ENCODE measurements around the gene NAA40.

Gene NAA40

DNA sequence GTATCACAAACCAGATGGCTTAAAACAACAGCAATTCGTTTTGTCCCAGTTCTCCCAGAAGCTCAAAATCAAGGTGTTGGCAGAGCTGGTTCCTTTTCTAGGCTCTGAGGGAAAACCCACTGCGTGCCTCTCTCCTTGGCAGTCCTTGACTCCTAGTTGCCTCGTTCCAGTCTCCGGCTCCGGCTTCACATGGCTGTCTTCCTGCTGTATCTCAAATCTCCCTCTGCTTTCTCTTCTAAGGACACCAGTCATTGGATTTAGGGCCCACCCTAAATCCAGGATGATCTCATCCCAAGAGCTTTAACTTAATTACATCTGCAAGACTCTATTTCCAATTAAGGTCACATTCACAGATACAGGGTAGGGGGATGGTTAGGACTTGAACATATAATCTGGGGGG is 9.2 kb upstream of the NAA40 start:
- H3K4me3 ChIP-seq (ENCODE audit: low read depth, low read length), result no peak overlapping the region
- no peak for TF ChIP-seq CTCF (IDR thresholded peaks at IDR 0.05; ENCODE audit: low read depth, low read length)
- H3K4me1 ChIP-seq, result no peaks in the 10 kb centered on the region; the same call in 1 of the 2 replicates

DNA sequence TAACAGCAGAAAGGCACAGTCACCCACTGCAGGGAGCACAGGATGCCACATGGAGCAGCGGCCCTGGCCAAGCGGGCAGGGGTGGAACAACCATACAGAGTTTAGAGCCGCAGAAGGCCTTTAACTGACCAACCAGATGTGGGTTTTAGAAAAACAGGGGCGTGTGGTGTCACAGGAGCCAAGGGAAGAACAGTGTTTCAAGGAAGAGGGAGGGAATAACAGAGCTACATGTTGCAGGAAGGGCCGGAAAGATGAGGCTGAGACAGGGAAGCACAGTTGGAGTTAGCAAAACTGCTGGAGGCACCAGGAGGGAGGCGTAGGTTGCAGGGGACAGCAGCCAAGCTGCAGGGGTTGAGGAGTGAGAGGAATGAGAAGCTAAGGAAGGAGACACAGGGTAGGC is 7.8 kb upstream of the NAA40 start:
- no peak for TF ChIP-seq CTCF (IDR thresholded peaks at IDR 0.05; ENCODE audit: low read depth, low read length)

More for the DNA sequence above, 9.2 kb upstream of the NAA40 start:
- Histone ChIP-seq H3K36me3 (no peaks in the 10 kb centered on the region), H3K9me3 (no peaks in the 10 kb centered on the region), H3K27me3 (no peaks in the 10 kb centered on the region)
- no peak for DNase-seq

GRCh38 chr11:63931876-63932275 is 6.9 kb upstream of the NAA40 start:
- no peak for DNase-seq
- Histone ChIP-seq H3K4me3 (ENCODE audit: low read depth, low read length) (no peak overlapping the region), H3K36me3 (no peaks in the 10 kb centered on the region), H3K9me3 (no peaks in the 10 kb centered on the region), H3K27me3 (no peaks in the 10 kb centered on the region), H3K4me1 (no peaks in the 10 kb centered on the region; the same call in 1 of the 2 replicates)
- no peak for TF ChIP-seq CTCF (IDR thresholded peaks at IDR 0.05; ENCODE audit: low read depth, low read length)

More for the DNA sequence above, 7.8 kb upstream of the NAA40 start:
- Histone ChIP-seq H3K9me3 (no peaks in the 10 kb centered on the region), H3K4me1 (no peaks in the 10 kb centered on the region; the same call in 1 of the 2 replicates), H3K27me3 (no peaks in the 10 kb centered on the region), H3K36me3 (no peaks in the 10 kb centered on the region), H3K4me3 (ENCODE audit: low read depth, low read length) (no peak overlapping the region)
- no peak for DNase-seq

- no peaks in the 10 kb centered on the region for H3K9me3 ChIP-seq
- DNase-seq, result no peak
- H3K27me3 ChIP-seq, result no peaks in the 10 kb centered on the region
- no peaks in the 10 kb centered on the region for H3K36me3 ChIP-seq
- no peaks in the 10 kb centered on the region; the same call in 1 of the 2 replicates for H3K4me1 ChIP-seq
- TF ChIP-seq CTCF (IDR thresholded peaks at IDR 0.05; ENCODE audit: low read depth, low read length), result no peak
- H3K4me3 ChIP-seq (ENCODE audit: low read depth, low read length), result no peak overlapping the region
Observed at GRCh38 chr11:63933459-63933858, 5.3 kb upstream of the NAA40 start.

- Histone ChIP-seq H3K4me1 (no peaks in the 10 kb centered on the region), H3K27me3 (no peaks in the 10 kb centered on the region), H3K36me3 (no peaks in the 10 kb centered on the region), H3K4me3 (ENCODE audit: low read depth, low read length) (peak overlapping the region; percentile 63), H3K9me3 (no peaks in the 10 kb centered on the region)
- no peak for DNase-seq
- no peak for TF ChIP-seq CTCF (IDR thresholded peaks at IDR 0.05; ENCODE audit: low read depth, low read length)
Observed at GRCh38 chr11:63937713-63938478, 906 bp upstream of the NAA40 start.

DNA sequence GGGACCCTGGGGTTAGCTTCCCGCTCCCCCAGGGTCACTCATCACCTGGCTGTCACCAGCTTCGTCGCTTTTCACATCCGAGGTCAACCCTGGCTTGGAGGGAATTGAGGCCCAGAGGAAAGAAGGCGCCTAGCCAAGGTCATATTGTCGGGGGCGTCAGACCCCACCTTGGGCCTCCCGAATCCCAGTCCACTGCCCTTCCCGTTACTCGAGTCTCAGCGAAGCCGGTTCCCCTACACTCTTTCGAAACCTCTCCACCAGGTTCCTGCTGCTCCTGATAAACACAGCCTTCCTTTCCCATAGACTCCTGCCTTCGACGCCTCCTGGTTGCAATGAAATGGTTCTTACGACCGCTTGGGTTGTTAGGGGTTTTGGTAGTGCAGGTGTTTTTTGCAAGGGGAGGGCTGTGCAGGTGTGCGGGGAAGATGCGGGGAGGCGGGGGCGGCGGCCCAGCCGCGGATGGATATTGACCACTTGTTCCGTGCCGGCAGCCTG is 642 bp downstream of the NAA40 start:
- DNase-seq, result no peak
- TF ChIP-seq CTCF (IDR thresholded peaks at IDR 0.05; ENCODE audit: low read depth, low read length), result no peak
- no peaks in the 10 kb centered on the region for H3K27me3 ChIP-seq
- peaks cover 2% of the 10 kb centered on the region; the same call in 1 of the 2 replicates for H3K4me1 ChIP-seq
- H3K4me3 ChIP-seq (ENCODE audit: low read depth, low read length), result peak overlapping the region; percentile 83
- H3K36me3 ChIP-seq, result no peaks in the 10 kb centered on the region
- no peaks in the 10 kb centered on the region for H3K9me3 ChIP-seq

Measured in BE2C (cell line).